Measurements from ENCODE around the gene IER2.

DNA sequence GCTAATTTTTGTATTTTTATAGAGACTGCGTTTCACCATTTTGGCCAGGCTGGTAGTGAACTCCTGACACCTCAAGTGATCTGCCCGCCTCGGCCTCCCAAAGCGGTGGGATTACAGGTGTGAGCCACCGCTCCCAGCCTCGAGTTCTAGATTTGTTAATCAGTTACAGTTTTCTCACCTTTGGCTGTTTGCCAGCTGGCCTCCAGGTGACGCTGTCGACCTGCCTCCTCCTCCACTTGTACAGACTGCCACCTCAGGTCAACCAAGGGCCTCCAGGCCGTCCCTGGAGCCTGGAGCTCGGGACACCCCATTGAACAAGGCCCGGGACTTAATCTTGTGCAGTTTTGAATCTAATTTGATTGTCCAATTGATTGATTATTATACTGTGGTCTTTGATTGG lies 45.5 kb downstream of the IER2 start:
- TF ChIP-seq POLR2A (IDR thresholded peaks at IDR 0.05; ENCODE audit: low read depth, low read length) (no peak), POLR2AphosphoS5 (IDR thresholded peaks at IDR 0.05; ENCODE audit: low read depth, low read length) (no peak), TAF1 (IDR thresholded peaks at IDR 0.05; ENCODE audit: low read depth, low read length) (no peak)

Measured in GM12891 (cell line).